H9 (cell line): Measurements from ENCODE around the gene HEXIM1. TPM values are rescaled to one million over a fixed set of nuclear protein-coding genes. Genes with fewer than 3 reads are reported as not detected.

ENCODE experiments used
- DNase-seq: peaks from one replicate; pipeline ENCODE4 v3.0.0-alpha.2; 2017
- H2AFZ ChIP-seq: one replicate; pipeline ENCODE4 v1.6.1; 2013; ENCODE audit warnings: mild to moderate bottlenecking, low read length, control low read depth, moderate library complexity
- H2AK5ac ChIP-seq: 2 replicates; pipeline ENCODE4 v1.6.1; 2013; ENCODE audit warnings: low read length, control low read depth, mixed read lengths; ENCODE audit not compliant: insufficient read length
- H2BK120ac ChIP-seq: one replicate; pipeline ENCODE4 v1.6.1; 2013; ENCODE audit warnings: low read depth, mild to moderate bottlenecking, low read length, control low read depth, inconsistent platforms; ENCODE audit not compliant: poor library complexity, severe bottlenecking
- H2BK12ac ChIP-seq: 2 replicates; pipeline ENCODE4 v1.6.1; 2013; ENCODE audit warnings: low read length, control low read depth, mixed read lengths, low read depth; ENCODE audit not compliant: insufficient read length
- H2BK15ac ChIP-seq: 2 replicates; pipeline ENCODE4 v1.6.1; 2013; ENCODE audit warnings: low read depth, low read length, control low read depth
- H2BK20ac ChIP-seq: one replicate; pipeline ENCODE4 v1.6.1; 2013; ENCODE audit warnings: low read depth, mild to moderate bottlenecking, low read length, control low read depth, inconsistent platforms; ENCODE audit not compliant: poor library complexity, severe bottlenecking
- H2BK5ac ChIP-seq: 2 replicates; pipeline ENCODE4 v1.6.1; 2013; ENCODE audit warnings: low read length, control low read depth, mixed read lengths; ENCODE audit not compliant: insufficient read length
- H3K14ac ChIP-seq: 2 replicates; pipeline ENCODE4 v1.6.1; 2013; ENCODE audit warnings: low read length, control low read depth; ENCODE audit not compliant: insufficient read depth
- H3K18ac ChIP-seq: 2 replicates; pipeline ENCODE4 v1.6.1; 2013; ENCODE audit warnings: low read depth, mild to moderate bottlenecking, mixed read lengths, low read length, control low read depth; ENCODE audit not compliant: insufficient read length
- H3K23ac ChIP-seq: 2 replicates; pipeline ENCODE4 v1.6.1; 2013; ENCODE audit warnings: low read length, control low read depth, mixed read lengths, low read depth; ENCODE audit not compliant: insufficient read length
- H3K23me2 ChIP-seq: 2 replicates; pipeline ENCODE4 v1.6.1; 2013; ENCODE audit warnings: low read depth, mild to moderate bottlenecking, mixed read lengths, low read length, control low read depth; ENCODE audit not compliant: insufficient read length, poor library complexity, severe bottlenecking
- H3K27ac ChIP-seq: 2 replicates; pipeline ENCODE4 v1.5.1; 2013; ENCODE audit warnings: low read length, control low read depth, mixed read lengths, low read depth; ENCODE audit not compliant: insufficient read length
- H3K27me3 ChIP-seq: 2 replicates; pipeline ENCODE4 v1.6.1; 2013; ENCODE audit warnings: low read length, control low read depth, inconsistent platforms; ENCODE audit not compliant: insufficient read depth
- H3K4ac ChIP-seq: 2 replicates; pipeline ENCODE4 v1.6.1; 2013; ENCODE audit warnings: low read depth, mild to moderate bottlenecking, control low read depth, inconsistent platforms, low read length, moderate library complexity
- H3K4me1 ChIP-seq: 2 replicates; pipeline ENCODE4 v1.6.1; 2013; ENCODE audit warnings: low read length, control low read depth, inconsistent platforms; ENCODE audit not compliant: insufficient read depth
- H3K4me2 ChIP-seq: 2 replicates; pipeline ENCODE4 v1.6.1; 2013; ENCODE audit warnings: low read length, control low read depth, mixed read lengths; ENCODE audit not compliant: insufficient read length, insufficient read depth
- H3K56ac ChIP-seq: 2 replicates; pipeline ENCODE4 v1.6.1; 2013; ENCODE audit warnings: low read depth, mild to moderate bottlenecking, mixed read lengths, low read length, control low read depth; ENCODE audit not compliant: insufficient read length
- H3K79me1 ChIP-seq: 2 replicates; pipeline ENCODE4 v1.6.1; 2013; ENCODE audit warnings: low read depth, mild to moderate bottlenecking, moderate library complexity, low read length, control low read depth, inconsistent platforms; ENCODE audit not compliant: insufficient read depth, poor library complexity, severe bottlenecking
- H3K79me2 ChIP-seq: 2 replicates; pipeline ENCODE4 v1.6.1; 2013; ENCODE audit warnings: low read length, control low read depth, inconsistent platforms; ENCODE audit not compliant: insufficient read depth
- H3K9ac ChIP-seq: 2 replicates; pipeline ENCODE4 v1.6.1; 2013; ENCODE audit warnings: low read length, control low read depth, mixed read lengths; ENCODE audit not compliant: insufficient read length; ENCODE audit errors: extremely low read depth
- H3K9me3 ChIP-seq: one replicate; pipeline ENCODE4 v1.6.1; 2013; ENCODE audit warnings: low read depth, low read length, inconsistent platforms; ENCODE audit not compliant: control insufficient read depth
- H3T11ph ChIP-seq: one replicate; pipeline ENCODE4 v1.6.1; 2013; ENCODE audit warnings: mild to moderate bottlenecking, low read length, control low read depth, inconsistent platforms
- H4K20me1 ChIP-seq: one replicate; pipeline ENCODE4 v1.6.1; 2013; ENCODE audit not compliant: control insufficient read depth, insufficient read length, insufficient read depth
- H4K5ac ChIP-seq: 2 replicates; pipeline ENCODE4 v1.6.1; 2013; ENCODE audit warnings: low read depth, mild to moderate bottlenecking, mixed read lengths, low read length, control low read depth; ENCODE audit not compliant: insufficient read length
- H4K8ac ChIP-seq: replicated peaks from 2 replicates; pipeline ENCODE4 v1.6.1; 2013; ENCODE audit warnings: low read length, control low read depth, mixed read lengths, low read depth; ENCODE audit not compliant: insufficient read length
- H4K91ac ChIP-seq: 2 replicates; pipeline ENCODE4 v1.6.1; 2013; ENCODE audit warnings: low read depth, mild to moderate bottlenecking, moderate library complexity, mixed read lengths, low read length, control low read depth; ENCODE audit not compliant: insufficient read length
- H3K27ac Mint-ChIP-seq, 3 experiments: 2 replicates in 2 of 3; 3 replicates in 1 of 3; pipeline ENCODE4 v1.8.0; 2020 to 2021; ENCODE audit warnings: mixed read lengths in 3 of 3, mild to moderate bottlenecking in 1 of 3, moderate library complexity in 1 of 3
- H3K27me3 Mint-ChIP-seq: 2 replicates; pipeline ENCODE4 v1.8.0; 2021; ENCODE audit warnings: low read depth, mild to moderate bottlenecking, moderate library complexity, mixed read lengths
- H3K36me3 Mint-ChIP-seq, 3 experiments: 2 replicates in 2 of 3; 3 replicates in 1 of 3; pipeline ENCODE4 v1.8.0; 2020 to 2021; ENCODE audit warnings: low read depth in 3 of 3, mixed read lengths in 3 of 3; ENCODE audit not compliant: insufficient read depth in 1 of 3
- H3K4me1 Mint-ChIP-seq, 2 experiments: 2 replicates each; pipeline ENCODE4 v1.8.0; 2020; ENCODE audit warnings: mixed read lengths in 2 of 2
- H3K4me3 Mint-ChIP-seq, 2 experiments: 2 replicates in 1 of 2; 3 replicates in 1 of 2; pipeline ENCODE4 v1.8.0; 2020 to 2021; ENCODE audit warnings: mild to moderate bottlenecking in 2 of 2, mixed read lengths in 2 of 2, moderate library complexity in 1 of 2
- H3K9me3 Mint-ChIP-seq, 2 experiments: 2 replicates in 1 of 2; 3 replicates in 1 of 2; pipeline ENCODE4 v1.8.0; 2020; ENCODE audit warnings: mild to moderate bottlenecking in 2 of 2, mixed read lengths in 2 of 2, moderate library complexity in 1 of 2
- CTCF ChIP-seq: fragments of 200-600 bp; sonication (generic); conservative IDR thresholded peaks from 3 replicates; pipeline ENCODE4 v1.8.0; 2021; ENCODE audit warnings: antibody characterized with exemption, mild to moderate bottlenecking
- WGBS: extraction: QIAGEN DNeasy Blood & Tissue Kit; methylation state at CpG from one replicate; pipeline ENCODE4 v1.1.7; 2013; ENCODE audit warnings: missing lambda C conversion rate, low lambda C conversion rate, mixed read lengths; ENCODE audit not compliant: insufficient read length; ENCODE audit errors: extremely low coverage; 5-methylcytosine and 5-hydroxymethylcytosine counted together
- total RNA-seq: library from RNA; stranded (reverse); gene quantifications from 2 replicates; pipeline ENCODE4 v1.2.1, GENCODE V29; 2021

The HEXIM1 gene
- total RNA-seq, 1 experiment from 2014 or later: 32.4 TPM

DNA sequence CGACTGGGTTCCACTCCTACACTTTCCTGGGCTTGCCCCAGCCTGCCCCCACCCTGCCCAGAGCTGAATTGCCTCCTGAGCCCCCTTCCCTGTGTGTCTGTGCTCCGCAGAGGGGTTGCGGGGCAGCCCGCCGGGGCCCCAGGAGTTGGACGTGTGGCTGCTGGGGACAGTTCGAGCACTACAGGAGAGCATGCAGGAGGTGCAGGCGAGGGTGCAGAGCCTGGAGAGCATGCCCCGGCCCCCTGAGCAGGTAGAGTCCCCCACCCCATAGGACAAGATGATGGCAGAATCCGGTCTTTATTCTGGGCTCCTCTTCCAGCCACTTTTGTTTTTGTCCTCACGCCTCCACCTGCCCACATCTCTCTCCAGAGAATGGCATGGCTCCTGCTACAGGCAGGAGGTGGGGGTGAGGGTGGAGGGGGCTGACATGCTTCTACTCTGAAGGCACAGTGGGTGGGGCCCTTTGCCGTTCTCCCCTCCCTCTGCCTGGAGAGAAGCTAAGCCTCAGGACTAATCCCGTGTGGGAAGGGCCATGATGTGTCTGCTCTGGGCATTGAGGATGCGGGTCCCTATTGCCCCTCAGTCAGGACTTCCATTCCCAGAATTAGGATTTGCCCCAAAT, 9.3 kb upstream of the HEXIM1 start:
- H3K56ac ChIP-seq: no peak overlapping the region
- no peak overlapping the region for H2AK5ac ChIP-seq
- no peaks in the 10 kb centered on the region for H4K20me1 ChIP-seq
- no peak overlapping the region for H2BK120ac ChIP-seq
- no peak for TF ChIP-seq CTCF
- H3K4ac ChIP-seq: no peak overlapping the region
- no peaks in the 10 kb centered on the region for H3K79me2 ChIP-seq
- H4K8ac ChIP-seq: no peak overlapping the region
- H2BK20ac ChIP-seq: no peak overlapping the region
- Mint-ChIP-seq H3K9me3 (peaks cover 2 to 3% of the 10 kb centered on the region in 2 experiments; a peak in 4 of 5 replicates), H3K27ac (no peak overlapping the region), H3K36me3 (peaks cover 3 to 6% (median 4%) of the 10 kb centered on the region in 3 experiments; a peak in 5 of 7 replicates), H3K4me1 (peaks cover 17 to 28% of the 10 kb centered on the region in 2 experiments), H3K4me3 (no peak overlapping the region), H3K27me3 (peaks cover 3% of the 10 kb centered on the region; the same call in 1 of the 2 replicates)
- H4K5ac ChIP-seq: no peak overlapping the region
- no peak overlapping the region for H2BK5ac ChIP-seq
- H3K23ac ChIP-seq: no peak overlapping the region
- no peak overlapping the region for H2BK12ac ChIP-seq
- no peaks in the 10 kb centered on the region for H3K4me1 ChIP-seq
- H3T11ph ChIP-seq: no peak overlapping the region
- no peaks in the 10 kb centered on the region for H3K79me1 ChIP-seq
- WGBS: no CpG with 5 or more reads among the region's 14 CpGs
- H2AFZ ChIP-seq: no peak overlapping the region
- no peak overlapping the region for H2BK15ac ChIP-seq
- H3K23me2 ChIP-seq: peaks cover 12% of the 10 kb centered on the region
- H3K9ac ChIP-seq: no peak overlapping the region
- no peaks in the 10 kb centered on the region for H3K27me3 ChIP-seq
- no peak overlapping the region for H3K27ac ChIP-seq
- no peak overlapping the region for H3K14ac ChIP-seq
- H4K91ac ChIP-seq: no peak overlapping the region
- H3K9me3 ChIP-seq: no peaks in the 10 kb centered on the region
- H3K18ac ChIP-seq: no peak overlapping the region
- H3K4me2 ChIP-seq: no peak overlapping the region
- DNase-seq: peak; percentile 41
